IMR-90 (cell line): ENCODE measurements around the gene BCAS4. TPM values are rescaled to one million over a fixed set of nuclear protein-coding genes. Genes with fewer than 3 reads are reported as not detected.

Experiments used
- ATAC-seq: fragments of 200-7000 bp; cut with Tn5 transposase; 2 replicates; pipeline ENCODE4 v1.9.1; 2020; ENCODE audit warnings: low read depth, mild to moderate bottlenecking, moderate library complexity
- BruUV-seq: library from RNA; stranded (reverse); fragments of 400-500 nt; replicated peaks from 2 replicates; lab custom pipeline; 2021; lab: Mats Ljungman, UMichigan
- CTCF ChIA-PET: fragments of 300-600 bp; formaldehyde crosslinking; extraction: SDS; loops from one replicate; lab custom pipeline; 2021; ENCODE audit warnings: antibody characterized with exemption; lab: Yijun Ruan, JAX
- POLR2A ChIA-PET: fragments of 300-600 bp; sonication (Branson Sonifier 250); formaldehyde crosslinking; loops from one replicate; lab custom pipeline; 2022; ENCODE audit warnings: antibody characterized with exemption; ENCODE audit not compliant: unreplicated experiment; lab: Charles Lee
- DNase-seq: peaks from one replicate; pipeline ENCODE4 v3.0.0; 2013
- H2AFZ ChIP-seq: replicated peaks from 2 replicates; pipeline ENCODE3; 2013; ENCODE audit warnings: low read length, mild to moderate bottlenecking; ENCODE audit not compliant: poor library complexity
- H2AK5ac ChIP-seq: 2 replicates; pipeline ENCODE4 v1.6.1; 2013; ENCODE audit warnings: low read depth, low read length, inconsistent platforms
- H2AK9ac ChIP-seq: replicated peaks from 2 replicates; pipeline ENCODE3; 2013; ENCODE audit warnings: mild to moderate bottlenecking, low read depth, low read length, moderate library complexity; ENCODE audit not compliant: poor library complexity
- H2BK120ac ChIP-seq: 2 replicates; pipeline ENCODE4 v1.6.1; 2013; ENCODE audit warnings: low read depth, low read length, inconsistent platforms
- H2BK15ac ChIP-seq: 3 replicates; pipeline ENCODE4 v1.6.1; 2013; ENCODE audit warnings: low read depth, low read length, inconsistent platforms
- H2BK20ac ChIP-seq: 2 replicates; pipeline ENCODE4 v1.6.1; 2013; ENCODE audit warnings: low read depth, mild to moderate bottlenecking, inconsistent platforms, low read length, moderate library complexity
- H2BK5ac ChIP-seq: 2 replicates; pipeline ENCODE4 v1.6.1; 2013; ENCODE audit warnings: mild to moderate bottlenecking, low read depth, low read length, inconsistent platforms; ENCODE audit not compliant: poor library complexity, severe bottlenecking
- H3K14ac ChIP-seq: replicated peaks from 2 replicates; pipeline ENCODE4 v1.6.1; 2013; ENCODE audit warnings: low read depth, low read length, inconsistent platforms
- H3K18ac ChIP-seq: 2 replicates; pipeline ENCODE4 v1.6.1; 2013; ENCODE audit warnings: low read depth, low read length, control low read depth
- H3K23ac ChIP-seq: 2 replicates; pipeline ENCODE4 v1.6.1; 2013; ENCODE audit warnings: low read depth, low read length, inconsistent platforms
- H3K27ac ChIP-seq: 2 replicates; pipeline ENCODE4 v1.5.1; 2013; ENCODE audit warnings: mild to moderate bottlenecking, control low read depth, low read length; ENCODE audit not compliant: insufficient read depth
- H3K27me3 ChIP-seq: 2 replicates; pipeline ENCODE4 v1.6.1; 2013; ENCODE audit warnings: low read length; ENCODE audit not compliant: control insufficient read depth, insufficient read depth
- H3K36me3 ChIP-seq: 2 replicates; pipeline ENCODE4 v1.6.1; 2013; ENCODE audit warnings: low read length, mixed read lengths; ENCODE audit not compliant: control insufficient read depth, insufficient read depth
- H3K4ac ChIP-seq: 2 replicates; pipeline ENCODE4 v1.6.1; 2013; ENCODE audit warnings: low read depth, low read length, inconsistent platforms
- H3K4me1 ChIP-seq: 2 replicates; pipeline ENCODE4 v1.6.1; 2013; ENCODE audit warnings: low read length, mixed read lengths; ENCODE audit not compliant: control insufficient read depth, insufficient read depth
- H3K4me2 ChIP-seq: 2 replicates; pipeline ENCODE4 v1.6.1; 2013; ENCODE audit warnings: low read depth, mild to moderate bottlenecking, control low read depth, low read length, moderate library complexity
- H3K4me3 ChIP-seq: 2 replicates; pipeline ENCODE4 v1.5.1; 2013; ENCODE audit warnings: low read depth, mild to moderate bottlenecking, control low read depth, low read length, moderate library complexity; ENCODE audit not compliant: insufficient read depth
- H3K56ac ChIP-seq: 2 replicates; pipeline ENCODE4 v1.6.1; 2013; ENCODE audit warnings: low read length, inconsistent platforms; ENCODE audit not compliant: insufficient read depth; ENCODE audit errors: extremely low read depth
- H3K79me1 ChIP-seq, 2 experiments: 2 replicates each; pipeline ENCODE4 v1.6.1; 2013; ENCODE audit warnings: low read length in 2 of 2, inconsistent platforms in 1 of 2, low read depth in 1 of 2
- H3K9ac ChIP-seq: 2 replicates; pipeline ENCODE4 v1.6.1; 2013; ENCODE audit warnings: low read depth, low read length, control low read depth
- H3K9me1 ChIP-seq: 2 replicates; pipeline ENCODE4 v1.6.1; 2013; ENCODE audit warnings: low read length, inconsistent platforms; ENCODE audit not compliant: insufficient read depth
- H3K9me3 ChIP-seq: 2 replicates; pipeline ENCODE4 v1.6.1; 2013; ENCODE audit warnings: low read length; ENCODE audit not compliant: control insufficient read depth, insufficient read depth
- H4K20me1 ChIP-seq: 2 replicates; pipeline ENCODE4 v1.6.1; 2013; ENCODE audit warnings: low read length, inconsistent platforms; ENCODE audit not compliant: insufficient read depth
- H4K5ac ChIP-seq: 2 replicates; pipeline ENCODE4 v1.6.1; 2013; ENCODE audit warnings: mild to moderate bottlenecking, low read depth, low read length, control low read depth
- H4K8ac ChIP-seq, 2 experiments: 2 replicates each; pipeline ENCODE4 v1.6.1; 2013; ENCODE audit warnings: low read depth in 2 of 2, low read length in 2 of 2, control low read depth in 1 of 2, inconsistent platforms in 1 of 2
- H4K91ac ChIP-seq: 2 replicates; pipeline ENCODE4 v1.6.1; 2013; ENCODE audit warnings: low read depth, low read length, inconsistent platforms; ENCODE audit not compliant: insufficient read depth
- BHLHE40 ChIP-seq: fragments of 150-350 bp; IDR thresholded peaks from 2 replicates; pipeline ENCODE4 v1.6.1; 2016; ENCODE audit warnings: mild to moderate bottlenecking, low read depth, low read length
- CEBPB ChIP-seq: IDR thresholded peaks from 2 replicates; pipeline ENCODE4 v1.6.1; 2012; ENCODE audit warnings: low read depth, low read length, improper control_type of control experiment
- CHD1 ChIP-seq: IDR thresholded peaks from 2 replicates; pipeline ENCODE4 v1.6.1; 2012; ENCODE audit warnings: low read depth, low read length, improper control_type of control experiment
- FOS ChIP-seq: fragments of 150-350 bp; IDR thresholded peaks from 2 replicates; pipeline ENCODE4 v1.6.1; 2016; ENCODE audit warnings: low read depth, low read length
- MAFK ChIP-seq: IDR thresholded peaks from 2 replicates; pipeline ENCODE4 v1.6.1; 2012; ENCODE audit warnings: low read depth, low read length, improper control_type of control experiment
- MAZ ChIP-seq: IDR thresholded peaks from 2 replicates; pipeline ENCODE4 v1.6.1; 2012; ENCODE audit warnings: low read depth, mild to moderate bottlenecking, low read length, improper control_type of control experiment, moderate library complexity, borderline replicate concordance
- MXI1 ChIP-seq: IDR thresholded peaks from 2 replicates; pipeline ENCODE4 v1.6.1; 2012; ENCODE audit warnings: low read depth, mild to moderate bottlenecking, low read length, moderate library complexity, borderline replicate concordance
- NFE2L2 ChIP-seq: fragments of 150-350 bp; IDR thresholded peaks from 2 replicates; pipeline ENCODE4 v1.6.1; 2016; ENCODE audit warnings: low read depth, mild to moderate bottlenecking, low read length
- POLR2A ChIP-seq: IDR thresholded peaks from 2 replicates; pipeline ENCODE4 v1.6.1; 2012; ENCODE audit warnings: mild to moderate bottlenecking, low read depth, low read length
- RAD21 ChIP-seq: IDR thresholded peaks from 2 replicates; pipeline ENCODE4 v1.6.1; 2012; ENCODE audit warnings: low read length, improper control_type of control experiment
- RCOR1 ChIP-seq: IDR thresholded peaks from 2 replicates; pipeline ENCODE4 v1.6.1; 2012; ENCODE audit warnings: mild to moderate bottlenecking, low read length, improper control_type of control experiment; ENCODE audit not compliant: insufficient replicate concordance
- RFX5 ChIP-seq: IDR thresholded peaks from 2 replicates; pipeline ENCODE4 v1.8.0; 2012; ENCODE audit warnings: low read depth, mild to moderate bottlenecking, low read length, moderate library complexity
- SMC3 ChIP-seq: fragments of 150-350 bp; IDR thresholded peaks from 2 replicates; pipeline ENCODE4 v1.6.1; 2016; ENCODE audit warnings: low read depth, mild to moderate bottlenecking, antibody characterized with exemption, low read length, moderate library complexity
- WGBS, 2 experiments: methylation state at CpG; one replicate each; pipeline versions ENCODE4 v1.1.5 to v1.1.7; 2013; ENCODE audit warnings: missing lambda C conversion rate in 2 of 2; ENCODE audit not compliant: insufficient read length in 1 of 2; ENCODE audit errors: extremely low coverage in 2 of 2; 5-methylcytosine and 5-hydroxymethylcytosine counted together
- dilution Hi-C: fragments of 300-500 bp; cut with HindIII; formaldehyde crosslinking; loops from one replicate; pipeline ENCODE4 v1.14.3; 2018; ENCODE audit warnings: low sequenced_read_pairs; ENCODE audit not compliant: unreplicated experiment
- in situ Hi-C: fragments of 300-500 bp; cut with MboI; formaldehyde crosslinking; loops from 3 replicates; pipeline ENCODE4 v1.14.3; 2019; ENCODE audit warnings: low sequenced_read_pairs, inconsistent platforms, mixed read lengths
- intact Hi-C: fragments of 100-400 bp; cut with micrococcal nuclease; formaldehyde crosslinking; loops from 2 replicates; pipeline ENCODE4 v1.10.0; 2022
- polyA plus RNA-seq, 3 experiments: library from polyadenylated mRNA; depleted of rRNA; stranded (reverse); fragments of >200 nt; gene quantifications; 2 replicates each; pipeline ENCODE4 v1.2.3, GENCODE V29; 2012; ENCODE audit warnings: low replicate concordance in 1 of 3
- total RNA-seq: library from RNA; depleted of rRNA; stranded (reverse); fragments of >200 nt; gene quantifications from 2 replicates; pipeline ENCODE4 v1.2.3, GENCODE V29; 2012
- TF ChIP-seq, protein P1 (sequence below): fragments of 150-350 bp; IDR thresholded peaks from 2 replicates; pipeline ENCODE4 v1.6.1; 2016; ENCODE audit warnings: low read depth, mild to moderate bottlenecking, low read length, moderate library complexity, borderline replicate concordance
- TF ChIP-seq, protein P2 (sequence below): fragments of 150-350 bp; IDR thresholded peaks from 2 replicates; pipeline ENCODE4 v1.6.1; 2017; ENCODE audit warnings: mild to moderate bottlenecking, antibody characterized with exemption, low read length, low read depth
- TF ChIP-seq, protein P3 (sequence below): conservative IDR thresholded peaks from 2 replicates; pipeline ENCODE4 v1.5.1; 2012; ENCODE audit warnings: mild to moderate bottlenecking, low read depth, low read length, improper control_type of control experiment

BCAS4 gene
- total and polyA plus RNA-seq, 2 of the 4 experiments (the other 2 are of a cell fraction) = 42.7 to 47.5 TPM

DNA sequence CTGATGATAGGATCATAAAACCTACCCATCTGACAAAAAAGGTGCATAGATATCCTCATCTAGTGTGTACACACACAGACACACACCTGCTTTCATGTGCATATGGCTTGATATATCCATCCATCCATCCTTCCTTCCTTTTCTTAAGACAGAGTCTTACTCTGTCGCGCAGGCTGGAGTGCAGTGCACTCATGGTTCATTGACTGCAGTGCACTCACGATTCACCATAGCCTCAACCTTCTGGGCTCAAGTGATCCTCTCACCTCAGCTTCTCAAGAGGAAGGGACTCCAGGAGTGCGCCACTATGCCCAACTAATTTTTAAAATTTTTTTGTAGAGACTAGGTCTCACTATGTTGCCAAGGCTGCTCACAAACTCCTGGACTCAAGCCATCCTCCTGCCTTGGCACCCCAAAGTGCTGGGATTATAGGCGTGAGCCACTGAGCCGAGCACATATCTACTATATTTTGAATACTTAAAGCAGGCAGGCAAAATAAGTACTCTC, 109.3 kb downstream of the BCAS4 start:
- Histone ChIP-seq H4K5ac (no peak overlapping the region), H3K9ac (no peak overlapping the region), H3K23ac (no peak overlapping the region), H3K27ac (no peak overlapping the region), H2AK9ac (no peak overlapping the region), H3K4ac (no peak overlapping the region), H2BK5ac (no peak overlapping the region), H3K4me2 (no peak overlapping the region), H4K91ac (no peak overlapping the region), H3K4me3 (no peak overlapping the region), H3K79me1 (peaks cover 21 to 66% of the 10 kb centered on the region in 2 experiments), H3K4me1 (no peaks in the 10 kb centered on the region), H3K56ac (no peak overlapping the region), H3K9me3 (no peaks in the 10 kb centered on the region), H3K36me3 (peaks cover 18% of the 10 kb centered on the region), H3K9me1 (peaks cover 5% of the 10 kb centered on the region; the same call in 1 of the 2 replicates), H3K18ac (no peak overlapping the region), H3K27me3 (no peaks in the 10 kb centered on the region), H4K8ac (no peak overlapping the region), H2BK120ac (no peak overlapping the region), H2BK20ac (no peak overlapping the region), H4K20me1 (peaks cover 84% of the 10 kb centered on the region), H2AK5ac (no peak overlapping the region), H2AFZ (no peak overlapping the region), H2BK15ac (no peak overlapping the region), H3K14ac (no peak overlapping the region)
- WGBS, 2 experiments = 100% methylated on average over 1 of the region's 6 CpGs; no CpG with 5 or more reads in 1 of the 2 experiments
- dilution Hi-C loops (loop anchor here (25.0 kb wide), 1 partner anchor 92 kb away; no protein-coding TSS in a partner anchor), intact Hi-C loops (no loop called here), in situ Hi-C loops (no loop called here)
- ChIA-PET CTCF (no interaction called here), POLR2A (no interaction called here)
- no peak for DNase-seq
- no peak for TF ChIP-seq POLR2A
- no peak for TF ChIP-seq CEBPB
- no peak for TF ChIP-seq MXI1
- no peak for TF ChIP-seq FOS
- TF ChIP-seq BHLHE40 = no peak
- TF ChIP-seq MAFK = no peak
- no peak for TF ChIP-seq RFX5
- TF ChIP-seq NFE2L2 = no peak
- TF ChIP-seq RAD21 = no peak
- TF ChIP-seq, protein P1, sequence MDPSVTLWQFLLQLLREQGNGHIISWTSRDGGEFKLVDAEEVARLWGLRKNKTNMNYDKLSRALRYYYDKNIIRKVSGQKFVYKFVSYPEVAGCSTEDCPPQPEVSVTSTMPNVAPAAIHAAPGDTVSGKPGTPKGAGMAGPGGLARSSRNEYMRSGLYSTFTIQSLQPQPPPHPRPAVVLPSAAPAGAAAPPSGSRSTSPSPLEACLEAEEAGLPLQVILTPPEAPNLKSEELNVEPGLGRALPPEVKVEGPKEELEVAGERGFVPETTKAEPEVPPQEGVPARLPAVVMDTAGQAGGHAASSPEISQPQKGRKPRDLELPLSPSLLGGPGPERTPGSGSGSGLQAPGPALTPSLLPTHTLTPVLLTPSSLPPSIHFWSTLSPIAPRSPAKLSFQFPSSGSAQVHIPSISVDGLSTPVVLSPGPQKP = no peak
- TF ChIP-seq CHD1 = no peak
- no peak for TF ChIP-seq RCOR1
- TF ChIP-seq, protein P2, sequence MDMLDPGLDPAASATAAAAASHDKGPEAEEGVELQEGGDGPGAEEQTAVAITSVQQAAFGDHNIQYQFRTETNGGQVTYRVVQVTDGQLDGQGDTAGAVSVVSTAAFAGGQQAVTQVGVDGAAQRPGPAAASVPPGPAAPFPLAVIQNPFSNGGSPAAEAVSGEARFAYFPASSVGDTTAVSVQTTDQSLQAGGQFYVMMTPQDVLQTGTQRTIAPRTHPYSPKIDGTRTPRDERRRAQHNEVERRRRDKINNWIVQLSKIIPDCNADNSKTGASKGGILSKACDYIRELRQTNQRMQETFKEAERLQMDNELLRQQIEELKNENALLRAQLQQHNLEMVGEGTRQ = no peak
- TF ChIP-seq, protein P3, sequence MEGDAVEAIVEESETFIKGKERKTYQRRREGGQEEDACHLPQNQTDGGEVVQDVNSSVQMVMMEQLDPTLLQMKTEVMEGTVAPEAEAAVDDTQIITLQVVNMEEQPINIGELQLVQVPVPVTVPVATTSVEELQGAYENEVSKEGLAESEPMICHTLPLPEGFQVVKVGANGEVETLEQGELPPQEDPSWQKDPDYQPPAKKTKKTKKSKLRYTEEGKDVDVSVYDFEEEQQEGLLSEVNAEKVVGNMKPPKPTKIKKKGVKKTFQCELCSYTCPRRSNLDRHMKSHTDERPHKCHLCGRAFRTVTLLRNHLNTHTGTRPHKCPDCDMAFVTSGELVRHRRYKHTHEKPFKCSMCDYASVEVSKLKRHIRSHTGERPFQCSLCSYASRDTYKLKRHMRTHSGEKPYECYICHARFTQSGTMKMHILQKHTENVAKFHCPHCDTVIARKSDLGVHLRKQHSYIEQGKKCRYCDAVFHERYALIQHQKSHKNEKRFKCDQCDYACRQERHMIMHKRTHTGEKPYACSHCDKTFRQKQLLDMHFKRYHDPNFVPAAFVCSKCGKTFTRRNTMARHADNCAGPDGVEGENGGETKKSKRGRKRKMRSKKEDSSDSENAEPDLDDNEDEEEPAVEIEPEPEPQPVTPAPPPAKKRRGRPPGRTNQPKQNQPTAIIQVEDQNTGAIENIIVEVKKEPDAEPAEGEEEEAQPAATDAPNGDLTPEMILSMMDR = no peak
- no peak for TF ChIP-seq SMC3
- TF ChIP-seq MAZ = no peak
- ATAC-seq = no peak
- no TSS peak for BruUV-seq
